IPS DF 6.9 (cell line): ENCODE data around the gene ADAP2.

Source experiments
- DNase-seq: peaks from one replicate; pipeline ENCODE4 v3.0.0-alpha.2; 2013; ENCODE audit warnings: low read depth, low spot score
- H3K27ac ChIP-seq: one replicate; pipeline ENCODE4 v1.5.1; 2013; ENCODE audit warnings: low read length, control low read depth
- H3K27me3 ChIP-seq: 2 replicates; pipeline ENCODE4 v1.6.1; 2013; ENCODE audit warnings: mild to moderate bottlenecking, low read length; ENCODE audit not compliant: control insufficient read depth, insufficient read depth
- H3K36me3 ChIP-seq: 2 replicates; pipeline ENCODE4 v1.6.1; 2013; ENCODE audit warnings: low read length; ENCODE audit not compliant: control insufficient read depth, insufficient read depth
- H3K4me1 ChIP-seq: 2 replicates; pipeline ENCODE4 v1.6.1; 2013; ENCODE audit warnings: low read length; ENCODE audit not compliant: control insufficient read depth, insufficient read depth
- H3K4me3 ChIP-seq: 2 replicates; pipeline ENCODE4 v1.5.1; 2013; ENCODE audit warnings: mild to moderate bottlenecking, low read length
- H3K9me3 ChIP-seq: 2 replicates; pipeline ENCODE4 v1.6.1; 2013; ENCODE audit warnings: low read length, inconsistent platforms; ENCODE audit not compliant: control insufficient read depth, insufficient read depth
- WGBS: extraction: QIAGEN DNeasy Blood & Tissue Kit; methylation state at CpG from one replicate; pipeline ENCODE4 v1.1.7; 2013; ENCODE audit warnings: mixed read lengths, missing lambda C conversion rate; ENCODE audit not compliant: insufficient read length, insufficient coverage; 5-methylcytosine and 5-hydroxymethylcytosine counted together

ADAP2 gene

GRCh38 chr17:30995347-30995746, 73.6 kb downstream of the ADAP2 start:
- no peaks in the 10 kb centered on the region for H3K27me3 ChIP-seq

DNA sequence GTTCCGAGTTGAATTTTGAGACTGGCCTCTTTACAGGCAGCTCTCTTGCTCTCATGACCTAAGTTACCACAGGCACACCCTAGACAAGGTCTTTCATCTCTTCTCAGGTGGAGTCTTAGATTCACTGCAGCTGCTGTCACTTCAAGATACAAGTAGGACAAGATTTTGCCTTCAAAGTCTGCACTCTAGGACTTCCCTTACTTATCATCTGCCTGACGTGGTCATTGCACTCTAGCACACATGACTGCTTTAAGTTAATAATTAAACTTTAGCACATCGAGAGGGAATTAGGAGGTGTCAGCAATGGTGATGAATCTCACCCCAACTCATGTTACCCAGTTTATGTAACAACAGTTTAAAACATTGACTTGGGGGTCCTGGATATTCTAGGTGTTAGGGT, 74.7 kb downstream of the ADAP2 start:
- no CpG with 5 or more reads among the region's 3 CpGs for WGBS
- Histone ChIP-seq H3K36me3 (peaks cover 2% of the 10 kb centered on the region; the same call in 1 of the 2 replicates), H3K9me3 (no peaks in the 10 kb centered on the region), H3K4me1 (no peaks in the 10 kb centered on the region; the same call in 1 of the 2 replicates), H3K27ac (no peak overlapping the region), H3K27me3 (no peaks in the 10 kb centered on the region), H3K4me3 (no peak overlapping the region)
- no peak for DNase-seq

More at GRCh38 chr17:30995347-30995746, 73.6 kb downstream of the ADAP2 start:
- H3K4me3 ChIP-seq = no peak overlapping the region
- H3K27ac ChIP-seq = no peak overlapping the region
- no CpG with 5 or more reads among the region's 3 CpGs for WGBS
- peaks cover 2% of the 10 kb centered on the region; the same call in 1 of the 2 replicates for H3K36me3 ChIP-seq
- DNase-seq = no peak
- no peaks in the 10 kb centered on the region for H3K9me3 ChIP-seq
- no peaks in the 10 kb centered on the region; the same call in 1 of the 2 replicates for H3K4me1 ChIP-seq

GRCh38 chr17:30997270-30997669, 75.5 kb downstream of the ADAP2 start:
- no CpG with 5 or more reads among the region's 6 CpGs for WGBS
- H3K4me3 ChIP-seq = no peak overlapping the region
- peaks cover 2% of the 10 kb centered on the region; the same call in 1 of the 2 replicates for H3K36me3 ChIP-seq
- H3K27me3 ChIP-seq = no peaks in the 10 kb centered on the region
- no peaks in the 10 kb centered on the region for H3K9me3 ChIP-seq
- H3K27ac ChIP-seq = no peak overlapping the region
- DNase-seq = no peak
- no peaks in the 10 kb centered on the region; the same call in 1 of the 2 replicates for H3K4me1 ChIP-seq

DNA sequence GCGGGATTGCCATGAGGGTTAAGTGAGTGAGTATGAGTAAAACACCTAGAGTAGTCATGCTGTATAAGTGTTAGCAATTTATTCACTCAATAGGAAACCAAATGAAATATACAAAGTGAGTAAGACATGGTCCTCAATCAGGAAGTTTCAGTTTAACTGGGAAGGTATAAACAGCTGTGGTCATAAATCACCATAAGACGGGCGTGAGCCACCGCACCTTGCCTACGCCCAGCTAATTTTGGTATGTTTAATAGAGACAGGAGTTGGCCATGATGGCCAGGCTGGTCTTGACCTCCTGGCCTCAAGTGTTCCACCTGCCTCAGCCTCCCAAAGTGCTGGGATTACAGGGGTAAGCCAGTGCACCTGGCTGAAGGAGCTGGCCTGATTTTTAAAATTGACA, 76.1 kb downstream of the ADAP2 start:
- Histone ChIP-seq H3K4me3 (no peak overlapping the region), H3K9me3 (no peaks in the 10 kb centered on the region), H3K4me1 (no peaks in the 10 kb centered on the region; the same call in 1 of the 2 replicates), H3K27ac (no peak overlapping the region), H3K36me3 (peaks cover 2% of the 10 kb centered on the region; the same call in 1 of the 2 replicates), H3K27me3 (no peaks in the 10 kb centered on the region)
- WGBS = no CpG with 5 or more reads among the region's 5 CpGs
- DNase-seq = no peak

DNA sequence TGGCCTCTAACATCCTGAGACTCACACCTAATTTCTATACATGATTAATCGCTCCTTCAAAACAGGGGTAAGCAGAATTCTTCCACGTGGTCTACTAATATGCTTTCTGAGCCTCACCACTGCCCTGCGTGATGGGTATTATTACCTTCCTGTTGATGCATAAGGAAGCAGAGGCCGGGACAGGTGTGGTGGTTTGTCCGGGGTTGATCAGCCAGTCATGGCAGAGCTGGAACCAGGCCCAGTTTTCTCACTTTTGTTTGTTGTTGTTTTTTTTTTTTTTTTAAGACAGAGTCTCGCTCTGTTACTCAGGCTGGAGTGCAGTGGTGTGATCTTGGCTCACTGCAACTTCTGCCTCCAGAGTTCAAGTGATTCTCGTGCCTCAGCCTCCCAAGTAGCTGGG, 80.3 kb downstream of the ADAP2 start:
- H3K9me3 ChIP-seq = no peaks in the 10 kb centered on the region
- DNase-seq = no peak
- no peak overlapping the region for H3K27ac ChIP-seq
- no peaks in the 10 kb centered on the region; the same call in 1 of the 2 replicates for H3K4me1 ChIP-seq
- H3K36me3 ChIP-seq = peaks cover 2% of the 10 kb centered on the region; the same call in 1 of the 2 replicates
- no peaks in the 10 kb centered on the region for H3K27me3 ChIP-seq
- WGBS = no CpG with 5 or more reads among the region's 7 CpGs
- no peak overlapping the region for H3K4me3 ChIP-seq

DNA sequence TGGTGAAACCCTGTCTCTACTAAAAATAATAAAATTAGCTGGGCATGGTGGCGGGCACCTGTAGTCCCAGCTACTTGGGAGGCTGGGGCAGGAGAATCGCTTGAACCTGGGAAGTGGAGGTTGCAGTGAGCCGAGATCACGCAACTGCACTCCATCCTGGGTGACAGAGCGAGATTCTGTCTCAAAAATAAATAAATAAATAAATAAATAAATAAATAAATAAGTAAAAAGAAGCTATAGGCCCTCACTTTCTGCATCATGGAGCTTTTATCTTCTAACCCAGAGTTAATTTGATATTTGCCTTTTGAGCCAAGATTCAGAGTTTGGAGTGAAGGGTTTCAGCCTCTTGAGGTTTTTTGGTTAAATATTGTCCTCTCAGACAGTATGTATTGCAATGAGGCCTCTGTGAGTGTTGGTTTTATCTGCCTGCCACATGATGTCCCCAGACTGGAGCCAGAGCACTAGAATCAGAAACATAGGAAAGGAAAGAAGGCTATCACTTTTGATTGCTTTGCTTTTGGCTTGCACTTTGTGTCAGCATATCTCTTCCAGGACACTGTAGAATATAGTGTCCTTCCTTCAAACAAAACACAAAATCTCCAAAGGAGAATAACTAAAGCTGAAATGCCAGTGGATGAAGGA, 81.6 kb downstream of the ADAP2 start:
- H3K9me3 ChIP-seq = no peaks in the 10 kb centered on the region
- H3K4me1 ChIP-seq = peaks cover 1% of the 10 kb centered on the region; the same call in 1 of the 2 replicates
- no peak for DNase-seq
- no peaks in the 10 kb centered on the region for H3K27me3 ChIP-seq
- H3K27ac ChIP-seq = no peak overlapping the region
- H3K36me3 ChIP-seq = no peaks in the 10 kb centered on the region
- H3K4me3 ChIP-seq = no peak overlapping the region
- no CpG with 5 or more reads among the region's 5 CpGs for WGBS

GRCh38 chr17:31004160-31004559, 82.4 kb downstream of the ADAP2 start:
- H3K36me3 ChIP-seq = no peaks in the 10 kb centered on the region
- no peaks in the 10 kb centered on the region for H3K27me3 ChIP-seq
- H3K9me3 ChIP-seq = no peaks in the 10 kb centered on the region
- DNase-seq = no peak
- no peak overlapping the region for H3K4me3 ChIP-seq
- H3K4me1 ChIP-seq = 0 out of 2 replicates have a peak, but pooled peaks cover 1% of the 10 kb centered on the region
- no peak overlapping the region for H3K27ac ChIP-seq
- WGBS = no CpG with 5 or more reads among the region's 2 CpGs

- Histone ChIP-seq H3K36me3 (no peaks in the 10 kb centered on the region), H3K4me1 (0 out of 2 replicates have a peak, but pooled peaks cover 1% of the 10 kb centered on the region), H3K27me3 (no peaks in the 10 kb centered on the region), H3K9me3 (no peaks in the 10 kb centered on the region), H3K27ac (no peak overlapping the region), H3K4me3 (peak overlapping the region; percentile 76; the same call in 1 of the 2 replicates)
- DNase-seq = no peak
- WGBS = no CpG with 5 or more reads among the region's 9 CpGs
Measured at GRCh38 chr17:31007695-31008373, 86.1 kb downstream of the ADAP2 start.

GRCh38 chr17:31008374-31009041, 86.8 kb downstream of the ADAP2 start:
- H3K4me3 ChIP-seq = peak overlapping the region; percentile 76; the same call in 1 of the 2 replicates
- H3K27me3 ChIP-seq = no peaks in the 10 kb centered on the region
- H3K4me1 ChIP-seq = 0 out of 2 replicates have a peak, but pooled peaks cover 1% of the 10 kb centered on the region
- no peaks in the 10 kb centered on the region for H3K36me3 ChIP-seq
- no peaks in the 10 kb centered on the region for H3K9me3 ChIP-seq
- H3K27ac ChIP-seq = no peak overlapping the region
- no peak for DNase-seq
- no CpG with 5 or more reads among the region's 65 CpGs for WGBS
